ENCODE data around the gene ST7.

DNA sequence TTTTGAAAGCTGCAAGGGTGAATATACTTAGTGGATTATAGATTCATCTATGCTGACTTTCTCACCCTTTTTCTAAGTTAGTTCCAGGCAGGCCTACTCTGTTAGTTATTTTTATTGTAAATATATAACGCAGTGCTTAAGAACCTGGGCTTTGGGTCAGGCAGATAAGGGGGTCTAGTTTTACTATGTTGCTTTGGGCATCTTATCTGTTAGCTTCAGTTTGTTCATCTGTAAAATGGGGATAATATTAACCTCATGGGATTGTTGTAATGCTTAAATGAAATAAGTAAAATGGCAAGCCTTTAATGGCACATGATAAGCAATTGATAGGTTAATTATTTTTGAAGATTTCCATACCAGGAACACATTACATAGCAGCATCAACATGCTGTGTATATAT lies 79.5 kb downstream of the ST7 start:
- TF ChIP-seq CTCF (IDR thresholded peaks at IDR 0.05) (no peak), POLR2A (IDR thresholded peaks at IDR 0.05) (no peak), POLR2AphosphoS5 (IDR thresholded peaks at IDR 0.05) (no peak)

Measured in transverse colon (tissue), 4 donors.